NK-92 (cell line): ENCODE results near the gene ADGRA1.

Source experiments
- DNase-seq: peaks from one replicate; lab custom pipeline; 2025; ENCODE audit not compliant: unreplicated experiment; lab: John Stamatoyannopoulos, UW

ADGRA1 gene

DNA sequence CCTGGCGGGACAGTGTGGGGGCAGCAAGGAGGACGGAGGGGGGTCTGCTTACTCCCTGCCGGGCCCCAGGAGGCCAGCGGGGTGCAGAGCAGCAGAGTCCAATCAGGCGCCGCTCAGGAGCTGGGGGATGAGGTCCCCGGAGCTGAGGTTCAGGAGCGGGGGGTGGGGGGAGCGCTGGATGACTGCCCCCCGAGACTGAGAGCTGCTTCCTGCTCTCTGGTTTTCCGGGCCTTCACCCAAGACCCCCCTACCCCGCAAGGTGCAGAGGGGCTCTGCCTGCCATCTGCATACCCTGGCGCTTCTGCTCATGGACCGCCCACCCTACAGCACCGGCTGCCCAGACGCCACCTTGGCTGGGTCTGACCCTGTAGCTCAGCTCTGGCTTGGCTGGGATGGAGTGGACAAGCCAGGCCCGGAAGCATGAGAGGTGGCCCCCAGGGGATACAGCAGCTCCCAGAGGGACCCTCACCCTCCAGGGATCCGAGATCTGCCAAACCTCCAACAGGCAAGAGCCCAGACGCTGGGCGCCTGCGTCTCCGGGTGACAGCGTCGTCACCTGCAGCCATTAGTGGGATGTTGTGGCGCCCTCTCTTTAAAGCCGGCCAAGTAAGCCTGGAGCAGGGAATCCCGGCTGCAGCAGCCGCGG, 73.2 kb downstream of the ADGRA1 start:
- DNase-seq = no peak

GRCh38 chr10:133161486-133162109, 73.9 kb downstream of the ADGRA1 start:
- no peak for DNase-seq

GRCh38 chr10:133162178-133162909, 74.6 kb downstream of the ADGRA1 start:
- DNase-seq = no peak

DNA sequence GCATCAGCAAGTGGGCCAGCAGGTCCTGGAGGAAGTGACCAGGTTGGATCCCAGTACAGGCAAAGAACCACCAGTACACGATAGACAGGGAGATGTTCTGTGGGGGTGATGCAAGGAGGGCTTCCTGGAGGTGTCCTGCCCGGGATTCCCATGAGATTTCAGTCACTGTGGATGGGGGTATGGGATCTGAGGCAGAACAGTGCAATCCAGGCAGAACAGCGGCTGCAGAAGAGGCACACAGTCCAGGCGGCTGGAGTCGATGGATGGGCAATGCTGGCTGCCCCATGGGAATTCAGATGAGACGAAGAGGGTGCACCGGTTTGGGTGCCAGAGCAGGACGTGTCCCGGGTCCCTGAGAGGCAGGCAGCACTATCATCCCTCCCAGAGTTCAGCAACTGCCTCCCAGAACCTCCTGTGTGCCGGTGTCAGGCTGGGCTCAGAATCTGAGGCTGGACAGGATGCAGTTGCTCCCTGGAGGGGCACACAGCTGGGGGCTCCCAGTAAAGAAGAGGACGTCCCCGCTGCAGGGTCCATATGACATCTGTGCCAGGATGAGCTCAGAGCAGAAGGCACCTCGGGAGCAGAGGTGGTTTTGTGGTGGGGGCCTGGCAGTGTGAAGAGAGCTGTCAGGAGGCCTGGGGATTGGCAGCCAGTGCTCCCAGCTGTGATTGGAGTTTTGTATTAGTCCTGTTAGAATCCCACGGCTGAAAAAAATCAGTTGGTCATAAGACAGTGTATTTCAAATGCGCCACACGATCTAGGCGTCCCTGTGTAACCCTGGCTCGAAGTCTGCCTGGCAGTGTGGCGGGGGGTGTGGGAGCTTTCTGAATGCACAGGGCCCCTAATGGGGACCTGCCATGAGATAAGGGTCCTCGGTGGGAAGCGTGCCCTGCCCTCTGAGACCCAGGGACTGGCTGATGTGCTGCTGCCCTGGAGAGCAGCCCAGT, 75.5 kb downstream of the ADGRA1 start:
- no peak for DNase-seq

DNA sequence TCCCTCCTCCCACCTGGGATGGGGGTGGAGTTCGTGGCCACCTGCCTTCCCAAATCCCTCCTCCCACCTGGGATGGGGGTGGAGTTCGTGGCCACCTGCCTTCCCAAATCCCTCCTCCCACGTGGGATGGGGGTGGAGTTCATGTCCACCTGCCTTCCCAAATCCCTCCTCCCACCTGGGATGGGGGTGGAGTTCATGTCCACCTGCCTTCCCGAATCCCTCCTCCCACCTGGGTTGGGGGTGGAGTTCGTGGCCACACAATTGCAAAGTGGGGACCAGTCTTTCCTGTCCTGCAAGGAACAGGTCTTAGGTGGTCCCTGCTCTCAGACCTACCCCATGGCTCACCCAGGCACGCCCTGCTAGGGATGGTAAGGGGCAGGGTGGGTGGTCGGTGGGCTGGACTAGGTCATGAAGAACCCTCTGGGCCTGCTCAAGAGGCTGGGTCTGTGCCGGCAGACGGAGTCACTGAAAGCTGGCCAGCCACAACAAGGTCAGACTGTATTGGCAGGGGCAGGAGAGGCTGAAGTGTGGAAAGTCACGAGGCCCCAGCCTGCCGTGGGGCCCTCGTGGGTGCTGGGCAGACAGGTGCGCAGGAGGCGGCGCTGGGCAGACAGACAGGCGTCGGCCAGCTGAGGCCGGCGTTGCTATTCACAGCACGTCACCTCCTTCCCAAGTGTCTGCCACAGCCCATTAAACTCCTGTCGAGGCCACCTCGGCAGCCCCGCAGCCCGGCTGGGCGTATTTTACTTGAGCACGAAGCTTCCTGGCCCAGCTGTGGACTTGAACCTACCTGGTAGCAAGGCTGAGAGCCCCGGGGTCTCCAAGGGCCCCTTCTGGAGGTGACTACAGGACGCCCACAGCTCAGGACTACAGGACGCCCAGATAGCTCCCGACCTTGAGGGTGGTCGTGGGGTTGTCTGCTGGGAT, 76.4 kb downstream of the ADGRA1 start:
- DNase-seq = no peak

- no peak for DNase-seq
Observed at GRCh38 chr10:133164816-133165555, 77.3 kb downstream of the ADGRA1 start.

DNA sequence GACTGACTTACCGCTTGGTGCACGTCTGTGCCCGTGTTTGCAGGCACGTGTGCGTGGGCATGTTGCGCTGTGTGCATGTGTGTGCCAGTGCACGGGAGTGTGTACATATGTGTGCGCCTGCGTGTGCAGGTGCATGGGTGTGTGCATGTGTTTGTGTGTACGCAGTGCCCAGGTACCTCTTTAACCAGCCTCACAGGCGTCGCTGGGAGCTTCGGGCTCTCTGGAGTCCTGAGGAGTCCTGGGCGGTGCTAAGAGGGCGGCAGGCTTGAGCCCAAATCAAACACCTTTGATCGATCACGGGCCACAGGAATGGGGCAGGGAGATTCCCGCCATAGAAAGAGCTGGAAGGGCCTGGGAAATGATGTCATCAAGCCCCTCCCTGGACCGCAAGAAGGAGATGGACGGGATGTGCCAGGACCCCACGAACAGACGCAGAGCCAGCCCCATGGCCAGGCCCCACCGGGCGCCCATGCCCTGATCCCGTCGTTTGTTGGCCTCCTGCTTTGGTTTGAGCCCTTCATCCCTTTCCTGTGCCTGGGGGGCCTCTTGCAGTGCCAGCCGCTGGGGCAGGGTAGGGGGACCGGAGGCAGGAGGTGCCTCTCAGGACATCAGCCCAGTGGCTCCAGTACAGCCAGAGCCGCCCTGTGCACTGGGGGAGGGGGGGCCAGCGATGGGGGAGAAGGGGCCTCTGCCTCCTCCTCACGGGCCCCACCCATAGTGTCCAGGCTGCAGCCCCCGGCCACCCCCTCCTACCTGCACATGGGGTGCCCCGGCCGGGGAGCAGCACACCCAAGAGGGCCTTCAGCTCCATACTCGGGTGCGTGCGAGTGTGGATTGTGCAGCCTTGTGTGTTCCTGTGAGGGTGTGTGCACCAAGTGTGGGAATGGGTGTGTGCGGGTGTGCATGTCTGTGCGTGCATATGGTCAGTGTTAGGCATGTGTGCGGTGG, 78.1 kb downstream of the ADGRA1 start:
- no peak for DNase-seq

DNA sequence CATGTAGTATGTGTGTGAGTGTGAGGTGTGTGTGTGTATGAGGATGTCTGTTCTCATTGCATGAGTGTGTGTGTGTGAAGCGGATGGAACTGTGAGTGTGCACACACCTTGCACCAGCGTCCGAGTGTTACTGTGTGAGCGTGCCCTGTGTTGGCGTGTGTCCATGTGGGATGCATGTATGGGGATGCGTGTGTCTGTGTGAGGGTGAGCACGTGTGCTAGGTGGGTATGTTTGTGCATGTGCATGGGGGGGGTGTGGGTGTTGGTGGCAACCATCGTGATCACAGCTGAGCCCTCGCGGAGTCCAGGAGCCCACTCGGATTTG, 78.7 kb downstream of the ADGRA1 start:
- DNase-seq = no peak

DNA sequence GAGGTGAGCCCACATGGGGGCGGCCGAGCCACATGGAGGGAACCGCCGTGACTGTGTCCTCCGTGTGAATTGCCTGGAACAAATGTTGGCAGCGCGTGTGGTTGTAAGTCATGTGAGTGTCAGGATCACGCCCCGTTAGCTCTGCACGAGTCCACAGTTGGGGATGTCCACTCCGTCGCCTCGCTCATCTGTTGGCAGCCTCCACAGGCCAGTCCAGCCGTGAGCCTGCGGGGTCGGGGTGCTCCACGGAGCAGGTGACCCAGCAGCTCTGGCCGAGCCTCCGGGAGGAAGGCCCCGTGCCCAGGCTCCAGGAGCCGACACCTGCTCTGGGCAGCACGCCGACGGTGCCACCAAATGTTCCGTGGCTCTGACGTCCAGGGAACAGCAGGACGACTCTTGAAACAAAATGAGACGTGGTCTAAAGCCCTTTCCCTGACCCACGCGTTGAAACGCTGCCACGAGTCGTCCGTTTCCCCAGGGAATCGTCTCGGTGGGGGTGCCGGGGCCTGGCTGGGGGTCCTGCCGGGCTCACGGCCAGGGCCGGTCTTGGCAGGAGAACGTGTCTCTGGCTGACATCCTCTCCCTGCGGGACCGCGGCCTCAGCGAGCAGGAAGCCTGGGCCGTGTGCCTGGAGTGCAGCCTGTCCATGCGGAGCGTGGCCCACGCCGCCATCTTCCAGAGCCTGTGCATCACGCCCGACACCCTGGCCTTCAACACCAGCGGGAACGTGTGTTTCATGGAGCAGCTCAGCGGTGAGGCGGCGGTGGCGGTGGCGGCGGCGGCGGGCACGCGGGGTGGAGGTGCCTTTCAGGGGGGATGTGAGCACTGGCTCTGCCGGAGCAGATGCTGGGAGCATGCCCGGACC, 79.3 kb downstream of the ADGRA1 start:
- DNase-seq = no peak

DNA sequence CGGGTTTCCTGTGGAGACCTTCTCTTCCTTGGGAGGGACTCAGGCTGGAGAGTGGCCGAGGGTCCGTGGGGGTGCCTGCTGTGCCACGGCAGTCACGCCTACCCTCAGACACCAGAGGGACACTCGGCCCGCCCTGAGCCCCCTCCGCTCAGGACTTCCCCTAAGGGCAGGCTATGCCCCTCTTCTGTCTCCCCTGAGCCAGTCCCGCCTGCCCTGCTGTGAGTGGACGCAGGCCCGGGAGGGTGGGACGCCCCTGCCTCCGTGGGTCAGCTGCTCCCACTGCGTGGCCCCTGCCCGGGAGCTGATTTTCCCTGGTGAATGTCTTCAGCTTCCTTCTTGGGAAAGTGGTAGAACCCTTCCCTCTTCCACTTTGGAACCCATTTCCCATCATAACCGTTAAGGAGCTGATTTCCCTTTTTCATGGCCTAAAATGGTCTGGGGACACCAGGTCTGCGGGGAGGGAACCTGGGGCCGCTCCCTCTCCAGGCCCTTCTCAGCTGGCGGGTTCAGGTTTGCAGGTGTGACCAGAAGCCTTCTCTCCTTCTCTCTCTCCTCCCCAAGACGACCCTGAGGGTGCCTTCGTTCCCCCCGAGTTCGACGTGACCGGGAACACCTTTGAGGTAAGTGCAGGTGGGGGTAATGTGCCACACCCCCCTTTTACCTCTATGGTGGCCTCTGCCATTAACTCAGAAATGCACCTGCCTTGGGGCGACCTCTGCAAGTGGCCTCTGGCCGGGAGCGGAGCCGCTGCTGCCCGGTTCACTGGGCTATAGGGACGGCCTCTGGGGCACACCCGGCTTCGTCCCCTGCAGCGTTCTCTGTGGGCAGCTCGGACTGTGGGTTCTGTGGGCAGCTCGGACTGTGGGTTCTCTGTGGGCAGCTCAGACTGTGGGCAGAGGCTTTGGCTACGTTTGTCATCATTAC, 80.2 kb downstream of the ADGRA1 start:
- DNase-seq = no peak

DNA sequence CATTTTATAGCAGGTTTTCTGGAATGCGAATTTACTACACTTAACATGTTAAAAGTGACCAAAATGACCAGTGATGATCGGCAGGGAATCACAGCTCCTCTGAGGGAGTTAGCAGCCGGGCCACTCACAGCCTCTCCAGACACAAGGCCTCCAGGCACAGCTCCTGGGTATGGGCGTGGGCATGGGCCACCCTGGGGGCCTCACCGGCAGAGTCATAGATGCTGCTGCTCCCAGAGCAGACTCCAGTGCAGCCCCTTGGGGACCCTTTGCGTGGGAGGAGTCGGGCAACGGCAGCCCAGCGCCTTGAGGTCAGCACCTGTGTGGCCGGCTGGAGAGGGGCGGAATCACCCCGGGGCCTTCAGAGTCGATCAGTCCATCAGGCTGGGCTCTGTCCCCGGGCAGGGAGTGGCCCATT, 80.9 kb downstream of the ADGRA1 start:
- DNase-seq = no peak

- DNase-seq = no peak
Observed at GRCh38 chr10:133169173-133169947, 81.6 kb downstream of the ADGRA1 start.

DNA sequence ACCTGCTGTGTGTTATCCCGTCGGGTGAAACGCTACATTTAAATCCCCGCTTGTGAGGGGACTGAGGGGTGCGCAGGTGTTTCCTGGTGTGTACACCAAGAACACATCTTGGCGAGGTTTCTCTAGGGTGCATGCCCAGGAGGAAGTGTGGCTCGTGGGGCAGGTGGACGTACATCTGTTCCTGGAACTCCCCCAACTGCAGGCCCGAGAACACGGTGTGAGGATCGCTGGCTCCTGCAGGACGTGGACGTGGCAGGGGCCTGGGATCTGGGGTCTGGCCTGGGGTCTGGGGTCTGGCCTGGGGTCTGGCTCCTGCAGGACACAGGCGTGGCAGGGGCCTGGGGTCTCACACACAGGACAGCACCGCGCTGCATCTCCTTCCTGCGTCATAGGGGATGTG, 82.4 kb downstream of the ADGRA1 start:
- DNase-seq = no peak

GRCh38 chr10:133173860-133174640, 86.3 kb downstream of the ADGRA1 start:
- DNase-seq = no peak

DNA sequence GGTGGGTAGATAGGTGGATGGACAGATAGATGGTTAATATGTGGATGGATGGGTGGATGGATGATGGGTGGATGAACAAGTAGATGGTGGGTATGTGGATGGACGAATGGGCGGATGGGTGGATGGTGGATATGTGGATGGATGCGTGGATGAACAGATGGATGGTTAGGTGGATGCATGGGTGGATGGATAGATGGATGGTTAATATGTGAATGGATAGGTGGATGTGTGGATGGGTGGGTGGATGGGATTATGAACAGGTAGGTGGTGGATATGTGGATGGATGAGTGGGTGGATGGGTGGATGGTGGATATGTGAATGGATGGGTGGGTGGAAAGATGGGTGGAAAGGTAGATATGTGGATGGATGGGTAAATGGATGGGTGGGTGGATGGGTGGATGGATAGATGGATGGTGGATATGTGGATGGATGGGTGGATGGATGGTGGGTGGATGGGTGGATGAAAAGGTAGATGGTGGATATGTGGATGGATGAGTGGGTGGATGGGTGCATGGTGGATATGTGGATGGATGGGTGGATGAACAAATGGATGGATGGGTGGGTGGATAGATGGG, 87.1 kb downstream of the ADGRA1 start:
- no peak for DNase-seq
